PC-3 (cell line): Measurements from ENCODE around the gene ALKAL2. TPM values are rescaled to one million over a fixed set of nuclear protein-coding genes. Genes with fewer than 3 reads are reported as not detected.

Experiments used
- ATAC-seq: fragments of 200-7000 bp; cut with Tn5 transposase; 2 replicates; pipeline ENCODE4 v1.9.1; 2020; ENCODE audit warnings: mild to moderate bottlenecking, moderate library complexity
- BruUV-seq: library from RNA; stranded (reverse); fragments of 400-500 nt; replicated peaks from 2 replicates; lab custom pipeline; 2021; lab: Mats Ljungman, UMichigan
- CTCF ChIA-PET: fragments of 300-600 bp; sonication (Branson Sonifier 250); formaldehyde crosslinking; loops from one replicate; lab custom pipeline; 2022; ENCODE audit warnings: antibody characterized with exemption; lab: Charles Lee
- POLR2A ChIA-PET: fragments of 300-600 bp; sonication (Branson Sonifier 250); formaldehyde crosslinking; loops from one replicate; lab custom pipeline; 2022; ENCODE audit warnings: antibody characterized with exemption; ENCODE audit not compliant: unreplicated experiment; lab: Charles Lee
- DNase-seq: peaks from one replicate; pipeline ENCODE4 v3.0.0-alpha.2; 2015
- H2AFZ ChIP-seq: fragments of 300-600 bp; sonication (generic); 2 replicates; pipeline ENCODE4 v1.6.0; 2016; ENCODE audit warnings: antibody characterized with exemption, low read length
- H3F3A ChIP-seq: fragments of 300-600 bp; sonication (generic); one replicate; pipeline ENCODE4 v1.6.0; 2017; ENCODE audit warnings: antibody characterized with exemption, low read length, control low read depth, mild to moderate bottlenecking; ENCODE audit not compliant: unreplicated experiment
- H3K27ac ChIP-seq: fragments of 300-600 bp; sonication (generic); 2 replicates; pipeline ENCODE4 v1.5.1; 2016; ENCODE audit warnings: mild to moderate bottlenecking, low read length
- H3K27me3 ChIP-seq: fragments of 300-600 bp; sonication (generic); 2 replicates; pipeline ENCODE4 v1.6.1; 2016; ENCODE audit warnings: low read length, mixed read lengths
- H3K36me3 ChIP-seq: fragments of 300-600 bp; sonication (generic); 2 replicates; pipeline ENCODE4 v1.6.1; 2016; ENCODE audit warnings: low read depth, mixed run types, low read length, mixed read lengths
- H3K4me1 ChIP-seq: fragments of 300-600 bp; sonication (generic); 2 replicates; pipeline ENCODE4 v1.5.1; 2016; ENCODE audit warnings: low read length; ENCODE audit not compliant: insufficient read depth
- H3K4me2 ChIP-seq: fragments of 300-600 bp; sonication (generic); 2 replicates; pipeline ENCODE4 v1.6.0; 2016; ENCODE audit warnings: low read length
- H3K4me3 ChIP-seq: fragments of 300-600 bp; sonication (generic); 2 replicates; pipeline ENCODE4 v1.5.1; 2016; ENCODE audit warnings: mild to moderate bottlenecking, low read length, mixed read lengths
- H3K79me2 ChIP-seq: fragments of 300-600 bp; sonication (generic); 2 replicates; pipeline ENCODE4 v1.6.1; 2017; ENCODE audit warnings: low read length, mixed read lengths
- H3K9ac ChIP-seq: fragments of 300-600 bp; sonication (generic); 2 replicates; pipeline ENCODE4 v1.6.0; 2016; ENCODE audit warnings: mild to moderate bottlenecking, low read length
- H3K9me2 ChIP-seq: fragments of 300-600 bp; sonication (generic); replicated peaks from 2 replicates; pipeline ENCODE4 v1.6.1; 2016; ENCODE audit warnings: mixed run types, low read length, mixed read lengths
- H3K9me3 ChIP-seq: fragments of 300-600 bp; sonication (generic); 2 replicates; pipeline ENCODE4 v1.6.1; 2016; ENCODE audit warnings: low read length, mixed read lengths
- H4K20me1 ChIP-seq: fragments of 300-600 bp; sonication (generic); 2 replicates; pipeline ENCODE4 v1.6.1; 2016; ENCODE audit warnings: low read length, mixed read lengths
- CTCF ChIP-seq: fragments of 300-600 bp; sonication (generic); conservative IDR thresholded peaks from 2 replicates; pipeline ENCODE4 v1.5.1; 2017; ENCODE audit warnings: antibody characterized with exemption, low read depth, mild to moderate bottlenecking, low read length
- EZH2 ChIP-seq: fragments of 300-600 bp; sonication (generic); IDR thresholded peaks from one replicate; pipeline ENCODE4 v1.6.1; 2017; ENCODE audit warnings: antibody characterized with exemption, mild to moderate bottlenecking, low read length; ENCODE audit not compliant: unreplicated experiment
- EZH2phosphoT487 ChIP-seq: fragments of 300-600 bp; sonication (generic); IDR thresholded peaks from 2 replicates; pipeline ENCODE4 v1.6.1; 2018; ENCODE audit warnings: mild to moderate bottlenecking, antibody characterized with exemption, low read length, borderline replicate concordance
- intact Hi-C: fragments of 100-400 bp; cut with micrococcal nuclease; formaldehyde crosslinking; loops from 2 replicates; pipeline ENCODE4 v1.9.0; 2023
- total RNA-seq: library from RNA; depleted of rRNA; stranded (reverse); fragments of >200 nt; gene quantifications from 2 replicates; pipeline ENCODE4 v1.2.3, GENCODE V29; 2014

ALKAL2 gene
- total RNA-seq, 1 experiment from 2014 or later: not detected

- intact Hi-C loops: no loop called here
- Histone ChIP-seq H3F3A (no peaks in the 10 kb centered on the region), H3K4me3 (no peak overlapping the region), H4K20me1 (no peaks in the 10 kb centered on the region), H3K9me3 (no peaks in the 10 kb centered on the region), H2AFZ (no peak overlapping the region), H3K27ac (no peak overlapping the region), H3K79me2 (no peaks in the 10 kb centered on the region), H3K9me2 (no peaks in the 10 kb centered on the region), H3K4me1 (no peaks in the 10 kb centered on the region), H3K36me3 (no peaks in the 10 kb centered on the region), H3K4me2 (no peak overlapping the region), H3K27me3 (no peaks in the 10 kb centered on the region), H3K9ac (no peak overlapping the region)
- BruUV-seq: no TSS peak
- TF ChIP-seq EZH2: no peak
- TF ChIP-seq CTCF: no peak
- TF ChIP-seq EZH2phosphoT487: no peak
- ChIA-PET POLR2A (no interaction called here), CTCF (no interaction called here)
- ATAC-seq (no peak), DNase-seq (no peak)
Observed at GRCh38 chr2:236993-237539, 50.8 kb downstream of the ALKAL2 start.

- H3K27me3 ChIP-seq: no peaks in the 10 kb centered on the region
- CTCF ChIA-PET: interaction anchor here (0.6 kb wide), 1 partner anchor 219 kb away, joined by 3 read pairs; no protein-coding TSS in a partner anchor
- H3F3A ChIP-seq: no peaks in the 10 kb centered on the region
- intact Hi-C loops: no loop called here
- no peaks in the 10 kb centered on the region for H3K9me3 ChIP-seq
- no peak overlapping the region for H3K4me3 ChIP-seq
- no peak overlapping the region for H2AFZ ChIP-seq
- H3K27ac ChIP-seq: no peak overlapping the region
- no peaks in the 10 kb centered on the region for H3K4me1 ChIP-seq
- POLR2A ChIA-PET: no interaction called here
- TF ChIP-seq CTCF (no peak), EZH2phosphoT487 (no peak), EZH2 (no peak)
- no TSS peak for BruUV-seq
- H3K79me2 ChIP-seq: no peaks in the 10 kb centered on the region
- no peaks in the 10 kb centered on the region for H3K36me3 ChIP-seq
- ATAC-seq: no peak
- no peak overlapping the region for H3K4me2 ChIP-seq
- H4K20me1 ChIP-seq: no peaks in the 10 kb centered on the region
- no peaks in the 10 kb centered on the region for H3K9me2 ChIP-seq
- DNase-seq: no peak
- no peak overlapping the region for H3K9ac ChIP-seq
Observed at GRCh38 chr2:234421-234820, 53.5 kb downstream of the ALKAL2 start.

- Histone ChIP-seq H3K4me1 (no peaks in the 10 kb centered on the region), H3K27ac (no peak overlapping the region), H3K9me2 (no peaks in the 10 kb centered on the region), H3K4me2 (no peak overlapping the region), H2AFZ (no peak overlapping the region), H3F3A (no peaks in the 10 kb centered on the region), H3K9ac (no peak overlapping the region), H4K20me1 (no peaks in the 10 kb centered on the region), H3K36me3 (no peaks in the 10 kb centered on the region), H3K79me2 (no peaks in the 10 kb centered on the region), H3K4me3 (no peak overlapping the region), H3K27me3 (no peaks in the 10 kb centered on the region), H3K9me3 (no peaks in the 10 kb centered on the region)
- POLR2A ChIA-PET: no interaction called here
- CTCF ChIA-PET: no interaction called here
- DNase-seq (no peak), ATAC-seq (no peak)
- intact Hi-C loops: no loop called here
- TF ChIP-seq EZH2phosphoT487 (no peak), EZH2 (no peak), CTCF (no peak)
- BruUV-seq: no TSS peak
Observed at GRCh38 chr2:233030-233429, 54.9 kb downstream of the ALKAL2 start.
